HG02610 (cell line): ENCODE measurements around the gene ISLR.

Source experiments
- ATAC-seq: cut with Tn5 transposase; IDR thresholded peaks from one replicate; pipeline ENCODE4 v1.9.1; 2021; ENCODE audit warnings: mild to moderate bottlenecking, moderate library complexity; ENCODE audit not compliant: unreplicated experiment

The ISLR gene

GRCh38 chr15:74209997-74210671, 36.6 kb downstream of the ISLR start:
- ATAC-seq = no peak

- ATAC-seq = no peak
Measured at GRCh38 chr15:74210729-74211128, 37.2 kb downstream of the ISLR start.

GRCh38 chr15:74211656-74212055, 38.1 kb downstream of the ISLR start:
- no peak for ATAC-seq

DNA sequence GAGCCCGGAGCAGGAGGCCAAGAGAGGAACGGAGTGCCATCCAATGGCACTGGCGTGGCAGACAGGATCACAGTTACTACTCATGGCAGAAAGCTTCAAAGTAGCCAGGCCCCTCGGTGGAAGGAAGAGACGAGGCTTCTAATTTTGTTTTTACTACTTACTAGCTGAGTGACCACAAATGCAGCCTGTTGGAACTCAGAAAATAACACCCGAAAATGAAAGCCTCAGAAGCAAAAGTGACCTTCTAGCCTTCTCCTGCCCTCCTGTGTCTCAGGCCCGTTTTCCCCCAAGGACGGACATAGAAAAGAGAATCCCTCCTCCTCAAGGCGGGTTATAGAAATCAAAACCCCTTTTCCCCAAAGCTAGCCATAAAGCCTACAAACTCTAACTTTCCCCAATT, 39.0 kb downstream of the ISLR start:
- ATAC-seq = no peak

GRCh38 chr15:74213858-74214284, 40.4 kb downstream of the ISLR start:
- no peak for ATAC-seq

DNA sequence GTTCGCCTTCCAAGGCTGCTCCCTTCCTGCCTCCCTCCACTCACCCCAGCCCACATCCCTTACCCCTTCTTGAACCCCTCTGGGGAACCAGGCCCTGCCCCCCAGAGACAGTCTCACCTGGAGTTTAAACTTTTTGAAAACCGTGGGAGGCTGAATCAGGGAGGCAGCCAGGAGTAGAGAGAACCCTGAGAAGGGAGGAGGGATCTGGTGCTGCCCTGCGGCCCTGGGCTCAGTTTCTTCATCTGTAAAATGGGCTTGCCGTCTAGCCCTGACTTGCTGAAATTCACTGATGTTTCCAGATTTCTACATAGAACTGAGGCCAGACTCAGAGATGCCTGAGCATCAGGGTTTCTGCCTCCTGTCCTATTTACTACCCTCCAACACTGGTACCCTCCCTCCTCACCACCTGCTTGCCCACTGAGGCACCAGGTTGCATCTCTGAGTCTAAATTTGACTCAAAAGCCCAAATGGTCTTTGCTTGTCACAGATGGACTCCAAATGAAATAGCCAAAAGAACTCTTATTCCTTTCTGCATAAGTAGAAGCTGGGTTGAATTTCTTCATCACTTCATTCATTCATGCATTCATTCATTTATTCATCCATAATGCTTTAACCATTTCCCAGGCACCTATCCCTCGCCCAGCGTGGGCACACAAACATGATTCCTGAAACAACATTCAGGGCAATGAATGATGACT, 41.0 kb downstream of the ISLR start:
- ATAC-seq = no peak

- ATAC-seq = no peak
Measured at GRCh38 chr15:74215958-74216357, 42.4 kb downstream of the ISLR start.

- no peak for ATAC-seq
Measured at GRCh38 chr15:74216949-74217348, 43.4 kb downstream of the ISLR start.

DNA sequence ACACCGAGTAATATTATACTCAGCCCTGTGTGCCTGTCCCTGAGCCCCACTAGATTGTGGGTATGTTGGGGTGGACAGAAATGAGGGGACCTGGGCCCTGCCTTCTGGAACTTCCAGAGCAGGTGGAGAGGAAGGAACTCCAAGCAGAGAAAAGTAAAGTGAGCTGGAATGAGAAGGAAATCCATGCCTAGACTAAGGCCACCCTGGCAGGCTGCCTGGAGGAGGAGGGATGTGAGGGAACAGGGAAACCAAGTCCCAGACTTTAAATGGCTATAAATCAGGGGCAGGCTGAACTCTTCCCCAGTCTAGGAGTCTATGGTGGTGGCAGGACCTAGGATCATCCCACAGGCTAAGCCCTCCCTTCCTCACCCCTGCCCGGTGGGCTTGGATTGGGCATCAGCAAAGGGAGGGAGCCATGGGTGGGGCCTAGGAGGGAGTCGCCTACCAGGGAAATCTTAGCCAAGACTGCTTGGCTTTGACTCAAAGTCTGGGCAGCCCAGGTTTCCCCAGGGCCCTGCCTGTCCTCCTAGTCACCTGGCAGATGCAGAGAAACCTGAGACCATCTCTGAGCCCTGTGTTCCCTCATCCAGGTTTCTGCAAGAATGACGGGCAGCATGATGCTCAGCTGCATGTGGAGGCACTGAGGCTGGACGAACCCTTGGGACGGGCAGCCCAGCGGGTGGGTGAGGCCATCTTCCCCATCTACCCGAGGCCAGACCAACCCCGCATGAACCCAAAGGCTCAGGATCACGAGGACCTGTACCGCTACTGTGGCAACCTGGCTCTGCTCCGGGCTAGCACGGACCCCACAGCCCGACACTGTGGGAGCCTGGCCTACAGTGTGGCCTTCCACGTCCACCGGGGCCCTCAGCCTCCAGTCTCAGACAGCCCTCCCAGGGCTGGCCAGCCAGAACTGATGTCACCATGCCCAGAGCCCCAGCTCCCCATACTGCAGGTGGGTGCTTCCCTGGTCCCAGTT, 44.7 kb downstream of the ISLR start:
- ATAC-seq = no peak

GRCh38 chr15:74220475-74221248, 47.2 kb downstream of the ISLR start:
- ATAC-seq = no peak

- no peak for ATAC-seq
Measured at GRCh38 chr15:74221399-74222239, 48.1 kb downstream of the ISLR start.

DNA sequence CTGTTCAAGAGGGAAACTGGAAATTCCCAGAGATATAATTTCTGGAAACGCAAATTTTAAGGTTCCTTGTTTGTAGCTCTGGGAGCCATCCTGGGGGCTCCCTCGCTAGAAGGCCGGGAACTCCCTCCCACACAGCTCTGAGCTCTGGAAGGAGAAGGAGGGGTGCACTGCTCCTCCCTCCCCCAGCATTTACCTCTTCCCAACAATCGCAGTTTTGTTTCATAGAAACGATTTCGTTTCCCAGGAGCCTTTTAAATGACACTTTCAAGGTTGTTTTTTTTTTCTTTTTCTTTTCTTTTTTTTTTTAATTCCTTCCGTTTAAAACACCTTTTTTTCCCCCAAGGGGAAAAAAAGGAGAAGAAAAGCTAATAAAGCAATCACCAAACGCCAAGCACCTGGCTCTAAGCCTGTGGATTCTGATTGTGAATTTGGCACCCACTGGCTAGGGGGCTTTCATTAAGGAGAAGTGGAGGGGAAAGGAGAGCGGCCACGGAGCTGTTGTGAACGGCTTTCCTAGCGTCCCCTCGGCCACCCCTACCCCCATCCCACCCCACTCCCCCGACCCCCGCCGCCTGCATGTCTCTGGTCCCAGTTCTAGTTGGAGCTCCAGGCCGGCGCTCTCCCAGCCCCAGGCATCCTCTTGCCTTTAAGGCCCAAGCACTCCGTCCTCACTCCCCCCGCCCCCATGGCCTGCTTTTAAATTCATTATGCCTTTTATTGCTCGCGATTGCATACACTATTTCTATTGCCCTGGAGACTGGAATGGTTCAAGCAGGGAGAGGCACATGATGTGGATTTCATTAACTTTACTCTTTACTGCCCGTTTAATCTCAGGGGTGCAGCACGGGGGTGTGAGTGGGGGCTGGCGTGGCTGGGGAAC, 49.0 kb downstream of the ISLR start:
- ATAC-seq = no peak

DNA sequence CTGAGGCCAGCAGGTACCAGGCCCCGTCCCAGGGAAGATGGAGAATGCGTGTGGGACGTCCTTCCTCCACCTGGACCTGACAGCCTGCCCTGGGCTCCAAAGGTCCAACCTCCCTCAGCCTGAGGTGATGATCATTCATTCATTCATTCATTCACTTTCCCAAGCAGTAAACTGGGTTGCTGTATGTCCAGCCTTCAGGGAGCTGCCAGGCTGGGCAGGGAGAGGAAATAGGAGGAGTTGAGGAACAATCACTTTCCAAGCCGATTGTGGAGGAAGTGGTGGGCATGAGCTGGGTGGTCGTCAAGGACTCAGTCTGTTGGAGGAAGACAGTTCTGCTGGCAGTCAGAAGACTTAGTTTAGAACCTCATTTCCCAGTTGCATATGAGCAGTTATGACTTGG, 52.4 kb downstream of the ISLR start:
- no peak for ATAC-seq
